ENCODE results near the gene GINS1.

Gene GINS1

DNA sequence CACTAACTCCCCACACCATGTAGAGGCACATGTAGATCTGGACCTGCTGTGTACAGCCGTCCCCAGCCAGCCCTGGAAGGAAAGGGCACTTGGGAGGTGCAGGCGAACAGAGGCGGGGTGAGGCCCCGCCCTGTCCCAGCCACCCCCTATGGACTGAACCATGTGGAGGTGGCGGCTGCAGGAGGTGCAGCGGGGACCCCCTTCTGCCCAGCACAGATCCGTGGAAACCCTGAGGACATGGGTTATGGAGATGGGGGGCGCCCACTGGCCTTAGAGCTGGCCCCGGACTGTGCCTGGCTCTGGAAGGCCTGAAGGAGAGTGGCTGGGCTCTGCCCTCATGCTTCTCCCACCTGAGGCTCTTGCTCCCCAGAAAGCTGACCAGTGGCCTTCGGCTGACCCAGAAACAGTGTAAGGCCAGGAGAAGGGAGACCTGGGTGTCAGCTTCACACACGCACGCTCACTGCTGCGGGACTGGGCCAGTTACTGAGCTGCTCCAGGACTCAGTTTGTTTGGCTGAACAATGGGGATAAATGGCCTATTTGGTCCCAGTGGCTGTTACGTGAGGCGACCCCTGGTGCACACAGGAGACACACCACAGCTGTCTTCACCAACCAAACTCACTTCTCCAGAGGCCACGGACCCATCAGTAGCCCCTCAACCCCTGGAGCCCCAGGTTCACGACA is 87.2 kb downstream of the GINS1 start:
- no peak for DNase-seq (ENCODE audit: low read depth, low spot score)

DNA sequence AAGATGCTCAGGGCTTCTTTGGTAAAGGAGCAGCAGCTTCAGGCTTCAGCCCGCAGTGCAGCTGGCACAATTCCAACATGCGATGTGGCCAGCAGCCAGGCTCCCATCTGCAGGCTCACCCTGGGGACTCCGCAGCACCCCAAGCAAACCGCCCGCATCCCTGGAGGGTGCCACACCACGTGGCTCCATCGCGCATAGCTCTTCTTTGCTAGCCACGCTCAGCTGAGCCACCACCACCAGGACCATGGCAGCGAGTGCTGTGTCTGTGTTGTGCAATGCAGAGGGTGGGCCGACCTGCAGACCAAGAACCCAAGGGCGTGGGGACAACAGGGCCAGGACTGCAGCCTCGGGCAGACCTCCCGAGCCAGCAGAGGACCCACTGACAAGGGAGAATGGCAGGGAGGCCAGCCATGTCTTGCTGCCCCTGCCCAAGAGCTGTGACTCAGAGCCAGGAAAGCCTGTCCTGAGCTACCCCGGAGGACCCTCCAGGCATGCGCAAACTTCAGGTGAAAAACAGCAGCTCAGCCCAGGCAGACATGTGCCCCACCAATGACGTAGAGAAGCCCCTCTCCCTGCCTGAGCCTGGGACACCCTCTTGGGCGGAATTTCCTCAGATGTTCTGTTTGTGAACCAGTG is 87.8 kb downstream of the GINS1 start:
- no peak for DNase-seq (ENCODE audit: low read depth, low spot score)

DNA sequence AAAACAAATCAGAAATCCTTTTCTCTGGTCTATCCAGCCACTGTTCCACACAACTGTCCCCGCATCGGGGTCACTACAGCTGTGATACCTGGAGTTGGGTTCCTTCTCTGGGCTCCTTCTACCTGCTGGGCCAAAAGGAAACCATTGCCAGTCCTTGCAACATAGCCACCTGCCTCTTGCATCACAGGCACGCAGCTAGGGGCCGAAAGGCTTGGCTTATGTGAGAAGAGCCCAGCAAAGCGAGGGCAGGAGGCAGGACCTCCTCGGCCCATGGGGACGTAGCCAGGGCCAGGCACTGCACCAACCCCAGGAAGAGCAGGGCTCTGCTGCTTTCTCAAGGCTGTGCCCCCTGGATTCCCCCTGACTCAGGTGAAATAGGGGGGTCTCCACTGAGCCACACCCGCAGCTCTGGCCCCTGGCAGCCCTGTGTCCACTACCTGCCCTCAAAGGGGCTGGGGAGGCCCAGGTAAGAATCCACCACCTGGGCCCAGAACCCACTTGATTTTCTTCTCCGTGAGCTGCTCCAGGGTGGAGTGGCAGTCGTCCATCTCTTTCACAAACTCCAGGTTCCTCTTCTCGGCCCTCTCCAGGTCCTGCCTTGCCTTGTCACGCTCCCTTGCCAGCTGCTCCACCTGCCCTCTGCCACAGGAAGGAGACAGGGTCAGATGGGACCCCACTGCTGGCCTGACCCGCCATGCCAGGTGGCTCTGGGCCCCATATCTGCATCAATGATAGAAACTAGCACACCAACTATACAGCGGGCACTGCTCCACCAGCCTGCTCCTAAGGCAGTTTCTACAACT is 88.9 kb downstream of the GINS1 start:
- DNase-seq (ENCODE audit: low read depth, low spot score), result no peak

DNA sequence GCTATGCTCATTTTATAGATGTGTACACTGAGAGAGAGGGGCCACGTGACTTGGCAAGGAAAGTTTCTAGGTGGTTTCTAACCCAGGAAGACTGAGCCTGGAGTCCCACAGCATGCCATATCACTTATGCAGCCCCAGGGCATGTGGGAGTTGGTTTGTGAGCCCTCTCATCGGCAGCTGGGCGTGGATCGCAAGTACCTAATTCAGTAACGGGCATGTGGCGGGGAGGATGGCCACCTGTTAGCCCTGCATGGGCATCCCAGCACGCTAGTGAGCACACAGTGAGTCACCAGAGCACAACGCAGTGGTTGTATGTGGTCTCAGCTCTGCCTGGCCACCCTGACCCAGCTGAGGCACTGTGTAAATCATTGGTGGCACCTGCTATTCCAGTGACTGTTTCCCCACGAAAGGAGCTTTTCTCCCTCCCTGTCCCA is 89.5 kb downstream of the GINS1 start:
- no peak for DNase-seq (ENCODE audit: low read depth, low spot score)

DNA sequence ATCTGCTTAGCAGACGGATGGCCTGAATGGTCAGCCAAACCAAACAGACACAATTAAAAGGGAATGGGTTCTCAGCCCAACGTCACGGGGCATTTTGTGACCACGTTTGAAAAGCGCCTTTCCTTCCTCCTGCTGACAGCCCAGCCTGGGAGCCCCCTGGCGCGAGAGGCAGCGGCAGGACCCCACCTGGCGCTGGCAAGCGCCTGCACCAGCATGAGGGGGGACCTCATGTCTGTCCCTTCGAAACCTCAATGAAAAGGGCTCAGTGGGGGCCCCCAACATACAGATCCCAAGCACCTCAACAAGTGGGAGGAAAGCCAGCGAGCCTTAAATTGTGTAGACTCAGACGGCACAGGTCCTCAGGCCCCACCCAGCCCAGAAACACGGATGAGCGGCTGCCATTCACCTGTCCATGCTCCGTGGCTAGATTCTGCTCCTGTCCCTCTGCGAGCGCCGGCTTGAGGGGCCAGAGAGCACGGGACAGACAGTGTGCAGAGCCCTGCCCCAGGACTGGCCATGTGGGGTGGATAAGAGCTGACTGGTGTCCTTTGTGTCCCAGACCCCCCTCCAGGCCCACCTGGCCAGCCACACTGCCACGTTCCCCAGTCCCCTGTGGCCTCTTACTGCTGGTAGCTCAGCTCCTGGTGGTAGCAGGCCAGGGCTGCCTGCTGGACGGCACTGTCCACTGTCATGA is 90.3 kb downstream of the GINS1 start:
- no peak for DNase-seq (ENCODE audit: low read depth, low spot score)

Measured in activated naive CD8-positive, alpha-beta T cell treated with anti-CD3 and anti-CD28 coated beads, Interleukin-2, amount 50 U/mL, for 16 hours (primary cell).